Body of pancreas (tissue), 4 donors: Measurements from ENCODE around the gene CEP128.

Source experiments
- POLR2A ChIP-seq, 3 donors: fragments of 450-650 bp; IDR thresholded peaks; one replicate each; pipeline ENCODE4 v1.6.1; 2016; ENCODE audit warnings: antibody characterized with exemption in 3 of 3, mild to moderate bottlenecking in 2 of 3
- TF ChIP-seq, protein P1 (sequence below), 7 experiments: fragments of 450-650 bp in 4 of 7; fragments of 200-600 bp in 3 of 7; sonication (generic) in 3 of 7; IDR thresholded peaks; one replicate each; pipeline ENCODE4 v1.5.1; 2016 to 2019; ENCODE audit warnings: antibody characterized with exemption in 7 of 7

DNA sequence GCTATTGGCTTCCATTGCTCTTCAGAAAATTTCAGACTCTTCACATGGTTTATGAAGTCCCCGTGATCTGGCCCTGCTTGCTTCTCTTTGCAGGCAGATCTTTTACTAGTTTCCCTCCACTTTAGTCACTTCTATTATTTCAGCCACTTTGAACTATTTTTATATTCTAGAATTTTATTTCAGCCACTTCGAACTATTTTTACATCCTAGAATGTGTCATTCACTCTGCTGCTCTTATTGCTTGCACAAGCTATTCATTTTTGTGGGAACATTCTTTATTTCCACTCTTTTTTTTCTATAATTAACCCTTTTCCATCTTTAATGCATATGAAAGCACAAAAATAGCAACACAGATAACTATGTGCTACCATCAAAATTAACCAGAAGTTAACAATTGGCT lies 38.4 kb upstream of the CEP128 start:
- TF ChIP-seq, protein P1, sequence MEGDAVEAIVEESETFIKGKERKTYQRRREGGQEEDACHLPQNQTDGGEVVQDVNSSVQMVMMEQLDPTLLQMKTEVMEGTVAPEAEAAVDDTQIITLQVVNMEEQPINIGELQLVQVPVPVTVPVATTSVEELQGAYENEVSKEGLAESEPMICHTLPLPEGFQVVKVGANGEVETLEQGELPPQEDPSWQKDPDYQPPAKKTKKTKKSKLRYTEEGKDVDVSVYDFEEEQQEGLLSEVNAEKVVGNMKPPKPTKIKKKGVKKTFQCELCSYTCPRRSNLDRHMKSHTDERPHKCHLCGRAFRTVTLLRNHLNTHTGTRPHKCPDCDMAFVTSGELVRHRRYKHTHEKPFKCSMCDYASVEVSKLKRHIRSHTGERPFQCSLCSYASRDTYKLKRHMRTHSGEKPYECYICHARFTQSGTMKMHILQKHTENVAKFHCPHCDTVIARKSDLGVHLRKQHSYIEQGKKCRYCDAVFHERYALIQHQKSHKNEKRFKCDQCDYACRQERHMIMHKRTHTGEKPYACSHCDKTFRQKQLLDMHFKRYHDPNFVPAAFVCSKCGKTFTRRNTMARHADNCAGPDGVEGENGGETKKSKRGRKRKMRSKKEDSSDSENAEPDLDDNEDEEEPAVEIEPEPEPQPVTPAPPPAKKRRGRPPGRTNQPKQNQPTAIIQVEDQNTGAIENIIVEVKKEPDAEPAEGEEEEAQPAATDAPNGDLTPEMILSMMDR (IDR thresholded peaks at IDR 0.05) = no peak
- TF ChIP-seq POLR2A (IDR thresholded peaks at IDR 0.05) = no peak
